Neuronal stem cell (in vitro differentiated cells): Measurements from ENCODE around the gene PNPLA1.
A peak's percentile ranks its signal among the peaks of the same experiment; 100 is the strongest.

Experiments used
- DNase-seq: peaks from one replicate; pipeline ENCODE4 v3.0.0-alpha.2; 2013; ENCODE audit warnings: low spot score
- H2AFZ ChIP-seq: one replicate; pipeline ENCODE4 v1.6.1; 2013; ENCODE audit warnings: mild to moderate bottlenecking, low read length, inconsistent platforms
- H2AK5ac ChIP-seq: 2 replicates; pipeline ENCODE4 v1.6.1; 2013; ENCODE audit warnings: low read depth, mild to moderate bottlenecking, inconsistent platforms, low read length, moderate library complexity, mixed read lengths
- H2BK120ac ChIP-seq: 2 replicates; pipeline ENCODE4 v1.6.1; 2013; ENCODE audit warnings: low read depth, mild to moderate bottlenecking, inconsistent platforms, low read length, moderate library complexity, mixed read lengths
- H2BK12ac ChIP-seq: one replicate; pipeline ENCODE4 v1.6.1; 2013; ENCODE audit warnings: low read length, inconsistent platforms
- H2BK15ac ChIP-seq: 2 replicates; pipeline ENCODE4 v1.6.1; 2013; ENCODE audit warnings: mild to moderate bottlenecking, low read length, inconsistent platforms, mixed read lengths
- H2BK5ac ChIP-seq: one replicate; pipeline ENCODE4 v1.6.1; 2013; ENCODE audit warnings: inconsistent platforms, mild to moderate bottlenecking, low read length, moderate library complexity
- H3K14ac ChIP-seq: one replicate; pipeline ENCODE4 v1.6.1; 2013; ENCODE audit warnings: low read length, inconsistent platforms
- H3K18ac ChIP-seq: 2 replicates; pipeline ENCODE4 v1.6.1; 2013; ENCODE audit warnings: low read length, inconsistent platforms
- H3K23ac ChIP-seq: 2 replicates; pipeline ENCODE4 v1.6.1; 2013; ENCODE audit warnings: low read depth, mild to moderate bottlenecking, mixed read lengths, low read length, inconsistent platforms; ENCODE audit not compliant: poor library complexity
- H3K27ac ChIP-seq: replicated peaks from 3 replicates; pipeline ENCODE4 v1.5.1; 2013; ENCODE audit warnings: low read length, inconsistent platforms
- H3K27me3 ChIP-seq, 3 experiments: 2 replicates each; pipeline ENCODE4 v1.6.1; 2013; ENCODE audit warnings: low read length in 3 of 3, mild to moderate bottlenecking in 2 of 3, inconsistent platforms in 1 of 3, low read depth in 1 of 3, mixed read lengths in 1 of 3, moderate library complexity in 1 of 3; ENCODE audit not compliant: control insufficient read depth in 3 of 3, insufficient read depth in 3 of 3
- H3K36me3 ChIP-seq, 2 donors: replicated peaks in 1 of 2; 2 replicates each; pipeline ENCODE4 v1.6.1; 2013; ENCODE audit warnings: low read length in 2 of 2; ENCODE audit not compliant: control insufficient read depth in 2 of 2, insufficient read depth in 2 of 2
- H3K4ac ChIP-seq: 2 replicates; pipeline ENCODE4 v1.6.1; 2013; ENCODE audit warnings: inconsistent platforms, mild to moderate bottlenecking, low read length, moderate library complexity
- H3K4me1 ChIP-seq, 2 donors: 1 replicate in 1 of 2; 2 replicates in 1 of 2; pipeline ENCODE4 v1.6.1; 2013; ENCODE audit warnings: low read length in 2 of 2, low read depth in 1 of 2; ENCODE audit not compliant: control insufficient read depth in 2 of 2, insufficient read depth in 1 of 2
- H3K4me2 ChIP-seq: one replicate; pipeline ENCODE4 v1.6.1; 2013; ENCODE audit warnings: mild to moderate bottlenecking, low read length, inconsistent platforms; ENCODE audit not compliant: insufficient read depth, poor library complexity, severe bottlenecking
- H3K4me3 ChIP-seq, 2 donors: 2 replicates each; pipeline ENCODE4 v1.5.1; 2013; ENCODE audit warnings: low read length in 2 of 2, mild to moderate bottlenecking in 2 of 2, inconsistent platforms in 1 of 2, moderate library complexity in 1 of 2
- H3K79me1 ChIP-seq: one replicate; pipeline ENCODE4 v1.6.1; 2013; ENCODE audit warnings: low read depth, mild to moderate bottlenecking, inconsistent platforms, low read length, moderate library complexity
- H3K9ac ChIP-seq: one replicate; pipeline ENCODE4 v1.6.1; 2013; ENCODE audit warnings: mild to moderate bottlenecking, low read depth, low read length, inconsistent platforms; ENCODE audit not compliant: poor library complexity
- H3K9me3 ChIP-seq, 2 donors: replicated peaks in 1 of 2; 2 replicates each; pipeline versions ENCODE3 to v1.6.1; 2013; ENCODE audit warnings: low read length in 2 of 2, mild to moderate bottlenecking in 2 of 2, inconsistent platforms in 1 of 2, low read depth in 1 of 2, mixed read lengths in 1 of 2, moderate library complexity in 1 of 2; ENCODE audit not compliant: control insufficient read depth in 2 of 2, insufficient read depth in 1 of 2
- H4K8ac ChIP-seq: one replicate; pipeline ENCODE4 v1.6.1; 2013; ENCODE audit warnings: low read depth, mild to moderate bottlenecking, inconsistent platforms, low read length, moderate library complexity
- H4K91ac ChIP-seq: one replicate; pipeline ENCODE4 v1.6.1; 2013; ENCODE audit warnings: low read length, low read depth, mild to moderate bottlenecking, inconsistent platforms; ENCODE audit not compliant: poor library complexity
- WGBS, 2 donors: extraction: QIAGEN DNeasy Blood & Tissue Kit; methylation state at CpG; one replicate each; pipeline ENCODE4 v1.1.7; 2013; ENCODE audit warnings: missing lambda C conversion rate in 2 of 2, mixed read lengths in 1 of 2; ENCODE audit not compliant: insufficient read length in 2 of 2, insufficient replicate concordance in 1 of 2; ENCODE audit errors: extremely low coverage in 2 of 2; 5-methylcytosine and 5-hydroxymethylcytosine counted together

Gene PNPLA1

GRCh38 chr6:36343109-36343680, 73.3 kb downstream of the PNPLA1 start:
- peaks cover 2 to 9% of the 10 kb centered on the region in 2 donors for H3K4me1 ChIP-seq
- no peaks in the 10 kb centered on the region for H3K79me1 ChIP-seq
- no peak overlapping the region for H2BK120ac ChIP-seq
- no peak overlapping the region for H3K4ac ChIP-seq
- H3K18ac ChIP-seq = no peak overlapping the region
- no peak overlapping the region for H4K91ac ChIP-seq
- H4K8ac ChIP-seq = no peak overlapping the region
- no peak for DNase-seq
- no peak overlapping the region for H2BK5ac ChIP-seq
- H3K4me2 ChIP-seq = no peak overlapping the region
- no peak overlapping the region for H3K14ac ChIP-seq
- no peak overlapping the region for H2BK15ac ChIP-seq
- WGBS, 2 donors = no CpG with 5 or more reads among the region's 5 CpGs
- peaks cover 0 to 38% (median 6%) of the 10 kb centered on the region in 3 experiments for H3K27me3 ChIP-seq
- no peak overlapping the region for H3K27ac ChIP-seq
- H2BK12ac ChIP-seq = no peak overlapping the region
- no peaks in the 10 kb centered on the region for H3K36me3 ChIP-seq
- H3K4me3 ChIP-seq = no peak overlapping the region
- no peak overlapping the region for H2AK5ac ChIP-seq
- no peak overlapping the region for H2AFZ ChIP-seq
- H3K9ac ChIP-seq = no peak overlapping the region
- H3K9me3 ChIP-seq = no peaks in the 10 kb centered on the region
- no peak overlapping the region for H3K23ac ChIP-seq

GRCh38 chr6:36345681-36346466, 76.0 kb downstream of the PNPLA1 start:
- Histone ChIP-seq H2AFZ (no peak overlapping the region), H3K79me1 (no peaks in the 10 kb centered on the region), H3K14ac (no peak overlapping the region), H4K8ac (no peak overlapping the region), H3K9ac (no peak overlapping the region), H2BK15ac (no peak overlapping the region), H3K4me2 (no peak overlapping the region), H2BK12ac (no peak overlapping the region), H3K4me3 (no peak overlapping the region), H3K4ac (no peak overlapping the region), H3K9me3 (no peaks in the 10 kb centered on the region), H2BK5ac (no peak overlapping the region), H3K4me1 (peaks cover under 1 to 5% of the 10 kb centered on the region in 2 donors), H3K27me3 (peaks cover 0 to 20% (median under 1%) of the 10 kb centered on the region in 3 experiments), H3K23ac (no peak overlapping the region), H2AK5ac (no peak overlapping the region), H4K91ac (no peak overlapping the region), H2BK120ac (no peak overlapping the region), H3K18ac (no peak overlapping the region), H3K27ac (no peak overlapping the region), H3K36me3 (no peaks in the 10 kb centered on the region)
- DNase-seq = no peak
- WGBS, 2 donors = no CpG with 5 or more reads among the region's 13 CpGs

- H2AFZ ChIP-seq = no peak overlapping the region
- no peak for DNase-seq
- no peak overlapping the region for H3K4me3 ChIP-seq
- no peak overlapping the region for H2BK12ac ChIP-seq
- H3K27me3 ChIP-seq = peaks cover 0 to 20% (median 0%) of the 10 kb centered on the region in 3 experiments
- H3K4ac ChIP-seq = no peak overlapping the region
- no peak overlapping the region for H2BK120ac ChIP-seq
- H3K9me3 ChIP-seq = no peaks in the 10 kb centered on the region
- no peak overlapping the region for H3K14ac ChIP-seq
- H3K18ac ChIP-seq = peak overlapping the region; percentile 37
- H3K4me2 ChIP-seq = no peak overlapping the region
- H2BK5ac ChIP-seq = no peak overlapping the region
- no peak overlapping the region for H2BK15ac ChIP-seq
- H4K8ac ChIP-seq = no peak overlapping the region
- H3K23ac ChIP-seq = no peak overlapping the region
- no peak overlapping the region for H4K91ac ChIP-seq
- H3K27ac ChIP-seq = no peak overlapping the region
- H3K36me3 ChIP-seq = no peaks in the 10 kb centered on the region
- no CpG with 5 or more reads among the region's 20 CpGs for WGBS, 2 donors
- no peak overlapping the region for H2AK5ac ChIP-seq
- H3K79me1 ChIP-seq = no peaks in the 10 kb centered on the region
- H3K9ac ChIP-seq = no peak overlapping the region
- peaks cover 0 to 5% of the 10 kb centered on the region in 2 donors for H3K4me1 ChIP-seq
Measured at GRCh38 chr6:36346486-36347273, 76.8 kb downstream of the PNPLA1 start.

- H3K4ac ChIP-seq = no peak overlapping the region
- H3K4me3 ChIP-seq = no peak overlapping the region
- no peak overlapping the region for H3K18ac ChIP-seq
- H4K91ac ChIP-seq = no peak overlapping the region
- H3K27ac ChIP-seq = no peak overlapping the region
- no peak overlapping the region for H2BK120ac ChIP-seq
- no peak overlapping the region for H2AFZ ChIP-seq
- no peaks in the 10 kb centered on the region for H3K9me3 ChIP-seq
- no peak overlapping the region for H2BK12ac ChIP-seq
- H3K9ac ChIP-seq = no peak overlapping the region
- no peak overlapping the region for H2BK15ac ChIP-seq
- no peaks in the 10 kb centered on the region for H3K36me3 ChIP-seq
- H4K8ac ChIP-seq = no peak overlapping the region
- H3K4me1 ChIP-seq = peaks cover 0 to 5% of the 10 kb centered on the region in 2 donors
- H3K23ac ChIP-seq = no peak overlapping the region
- H3K79me1 ChIP-seq = no peaks in the 10 kb centered on the region
- no peak overlapping the region for H3K4me2 ChIP-seq
- H2AK5ac ChIP-seq = no peak overlapping the region
- no CpG with 5 or more reads among the region's 4 CpGs for WGBS, 2 donors
- H2BK5ac ChIP-seq = no peak overlapping the region
- H3K14ac ChIP-seq = no peak overlapping the region
- no peak for DNase-seq
- peaks cover 0 to 12% (median 0%) of the 10 kb centered on the region in 3 experiments for H3K27me3 ChIP-seq
Measured at GRCh38 chr6:36347621-36348020, 77.8 kb downstream of the PNPLA1 start.
